CD14-positive monocyte (primary cell): ENCODE measurements around the gene PHYHIPL. TPM values are rescaled to one million over a fixed set of nuclear protein-coding genes. Genes with fewer than 3 reads are reported as not detected.

Experiments
- DNase-seq, 3 donors: peaks; one replicate each; pipeline ENCODE4 v3.0.0-alpha.2; 2011 to 2022
- H2AFZ ChIP-seq: 2 replicates; pipeline ENCODE4 v1.6.0; 2012; ENCODE audit warnings: mild to moderate bottlenecking, low read depth, low read length, inconsistent platforms; ENCODE audit not compliant: insufficient read depth, poor library complexity, severe bottlenecking
- H3K27ac ChIP-seq, 2 donors: 1 replicate in 1 of 2; 2 replicates in 1 of 2; pipeline ENCODE4 v1.5.1; 2012 to 2013; ENCODE audit warnings: low read length in 2 of 2, control low read depth in 1 of 2, inconsistent platforms in 1 of 2, low read depth in 1 of 2, mild to moderate bottlenecking in 1 of 2
- H3K27me3 ChIP-seq, 2 donors: one replicate each; pipeline versions ENCODE4 v1.6.0 to v1.6.1; 2011 to 2013; ENCODE audit warnings: low read length in 2 of 2; ENCODE audit not compliant: control insufficient read depth in 2 of 2, insufficient read depth in 2 of 2
- H3K36me3 ChIP-seq, 2 donors: replicated peaks in 1 of 2; 1 replicate in 1 of 2; 2 replicates in 1 of 2; pipeline versions ENCODE4 v1.5.1 to v1.6.1; 2012 to 2013; ENCODE audit warnings: low read length in 2 of 2, control low read depth in 1 of 2, inconsistent platforms in 1 of 2, mild to moderate bottlenecking in 1 of 2; ENCODE audit not compliant: insufficient read depth in 2 of 2, control insufficient read depth in 1 of 2
- H3K4me1 ChIP-seq, 2 donors: 1 replicate in 1 of 2; 2 replicates in 1 of 2; pipeline versions ENCODE4 v1.5.1 to v1.6.1; 2012 to 2013; ENCODE audit warnings: low read length in 2 of 2, control low read depth in 1 of 2, inconsistent platforms in 1 of 2, mild to moderate bottlenecking in 1 of 2, moderate library complexity in 1 of 2; ENCODE audit not compliant: insufficient read depth in 2 of 2, control insufficient read depth in 1 of 2
- H3K4me2 ChIP-seq: replicated peaks from 2 replicates; pipeline ENCODE3; 2012; ENCODE audit warnings: low read length, moderate library complexity, mild to moderate bottlenecking; ENCODE audit not compliant: poor library complexity, severe bottlenecking; ENCODE audit errors: extremely low read depth
- H3K4me3 ChIP-seq, 3 experiments: fragments of 200-600 bp in 1 of 3; sonication (generic) in 1 of 3; replicated peaks in 1 of 3; 1 replicate in 2 of 3; 2 replicates in 1 of 3; pipeline ENCODE4 v1.5.1; 2011 to 2013; ENCODE audit warnings: low read length in 3 of 3, mild to moderate bottlenecking in 3 of 3, control low read depth in 2 of 3, low read depth in 2 of 3, inconsistent platforms in 1 of 3, moderate library complexity in 1 of 3
- H3K79me2 ChIP-seq: 2 replicates; pipeline ENCODE4 v1.6.0; 2012; ENCODE audit warnings: mild to moderate bottlenecking, control low read depth, inconsistent platforms, low read length, moderate library complexity; ENCODE audit not compliant: insufficient read depth
- H3K9ac ChIP-seq: 2 replicates; pipeline ENCODE4 v1.6.0; 2017; ENCODE audit warnings: low read length, mild to moderate bottlenecking; ENCODE audit not compliant: insufficient read depth, poor library complexity, severe bottlenecking
- H3K9me3 ChIP-seq, 2 donors: replicated peaks in 1 of 2; 1 replicate in 1 of 2; 2 replicates in 1 of 2; pipeline versions ENCODE4 v1.5.1 to v1.6.1; 2012 to 2013; ENCODE audit warnings: low read length in 2 of 2, control low read depth in 1 of 2; ENCODE audit not compliant: control insufficient read depth in 1 of 2, insufficient read depth in 1 of 2
- H4K20me1 ChIP-seq: 2 replicates; pipeline ENCODE4 v1.6.0; 2012; ENCODE audit warnings: mild to moderate bottlenecking, low read length, control low read depth, moderate library complexity; ENCODE audit not compliant: insufficient read depth
- H3K27ac Mint-ChIP-seq, 7 donors: one replicate each; pipeline ENCODE4 v1.8.0; 2020; ENCODE audit warnings: mild to moderate bottlenecking in 7 of 7, mixed read lengths in 7 of 7, moderate library complexity in 6 of 7, inconsistent platforms in 2 of 7
- H3K27me3 Mint-ChIP-seq, 3 donors: one replicate each; pipeline ENCODE4 v1.8.0; 2021 to 2022; ENCODE audit warnings: low read depth in 3 of 3, mild to moderate bottlenecking in 3 of 3, mixed read lengths in 3 of 3, moderate library complexity in 3 of 3, inconsistent platforms in 1 of 3
- H3K36me3 Mint-ChIP-seq, 2 donors: one replicate each; pipeline ENCODE4 v1.8.0; 2020; ENCODE audit warnings: mixed read lengths in 2 of 2, inconsistent platforms in 1 of 2, mild to moderate bottlenecking in 1 of 2
- H3K4me1 Mint-ChIP-seq: one replicate; pipeline ENCODE4 v1.8.0; 2020; ENCODE audit warnings: mild to moderate bottlenecking, mixed read lengths
- H3K4me3 Mint-ChIP-seq, 2 donors: one replicate each; pipeline ENCODE4 v1.8.0; 2020; ENCODE audit warnings: mild to moderate bottlenecking in 2 of 2, mixed read lengths in 2 of 2, moderate library complexity in 1 of 2
- H3K9me3 Mint-ChIP-seq, 7 donors: one replicate each; pipeline ENCODE4 v1.8.0; 2020 to 2022; ENCODE audit warnings: mixed read lengths in 7 of 7, mild to moderate bottlenecking in 6 of 7, moderate library complexity in 6 of 7, inconsistent platforms in 2 of 7
- CTCF ChIP-seq: fragments of 200-600 bp; IDR thresholded peaks from one replicate; pipeline ENCODE4 v1.8.0; 2022; ENCODE audit warnings: antibody characterized with exemption, mild to moderate bottlenecking
- WGBS: methylation state at CpG from one replicate; pipeline ENCODE4 v1.1.5; 2013; ENCODE audit warnings: missing lambda C conversion rate; ENCODE audit not compliant: insufficient coverage; 5-methylcytosine and 5-hydroxymethylcytosine counted together
- intact Hi-C, 2 donors: fragments of 100-400 bp; cut with micrococcal nuclease; formaldehyde crosslinking; loops; one replicate each; pipeline versions ENCODE4 v1.15.0 to v1.15.1; 2023
- polyA plus RNA-seq, 3 donors: library from polyadenylated mRNA; depleted of rRNA in 1 of 3; unstranded in 2 of 3; stranded (reverse) in 1 of 3; fragments of 300-500 nt in 2 of 3; fragments of >200 nt in 1 of 3; fragmentation: Illumina TruSeq in 2 of 3; gene quantifications; 1 replicate in 2 of 3; 2 replicates in 1 of 3; pipeline ENCODE4 v1.2.3, GENCODE V29; 2012 to 2021

The PHYHIPL gene
- polyA plus RNA-seq, 3 donors, result not detected

- Histone ChIP-seq H4K20me1 (no peaks in the 10 kb centered on the region), H3K79me2 (no peaks in the 10 kb centered on the region), H3K9ac (no peak overlapping the region), H2AFZ (no peak overlapping the region), H3K4me1 (no peaks in the 10 kb centered on the region), H3K36me3 (no peaks in the 10 kb centered on the region), H3K27ac (no peak overlapping the region), H3K9me3 (no peaks in the 10 kb centered on the region), H3K4me2 (no peak overlapping the region), H3K4me3 (no peak overlapping the region), H3K27me3 (no peaks in the 10 kb centered on the region)
- 14% methylated on average over 1 of the region's 1 CpG for WGBS
- no peak overlapping the region for H3K4me3 Mint-ChIP-seq
- H3K27me3 Mint-ChIP-seq, result peaks cover 0 to 2% (median 0%) of the 10 kb centered on the region in 3 donors
- H3K27ac Mint-ChIP-seq, result no peak overlapping the region
- no peak for DNase-seq
- no peaks in the 10 kb centered on the region for H3K4me1 Mint-ChIP-seq
- intact Hi-C loops, result no loop called here
- peaks cover 0 to 4% (median 0%) of the 10 kb centered on the region in 7 donors for H3K9me3 Mint-ChIP-seq
- no peaks in the 10 kb centered on the region for H3K36me3 Mint-ChIP-seq
- TF ChIP-seq CTCF, result no peak
These were observed 44.8 kb upstream of the PHYHIPL start for GRCh38 chr10:59131666-59132065.

GRCh38 chr10:59133841-59134593 is 42.4 kb upstream of the PHYHIPL start:
- H3K4me3 Mint-ChIP-seq, result no peak overlapping the region
- H3K27ac Mint-ChIP-seq, result no peak overlapping the region
- no CpG with 5 or more reads among the region's 1 CpG for WGBS
- peaks cover 0 to 6% (median 2%) of the 10 kb centered on the region in 7 donors for H3K9me3 Mint-ChIP-seq
- H3K4me1 Mint-ChIP-seq, result no peaks in the 10 kb centered on the region
- peaks cover 0 to 2% (median 0%) of the 10 kb centered on the region in 3 donors for H3K27me3 Mint-ChIP-seq
- Histone ChIP-seq H3K4me3 (no peak overlapping the region), H3K9ac (no peak overlapping the region), H3K79me2 (no peaks in the 10 kb centered on the region), H3K36me3 (no peaks in the 10 kb centered on the region), H2AFZ (no peak overlapping the region), H3K4me2 (no peak overlapping the region), H3K9me3 (peaks cover 0 to 5% of the 10 kb centered on the region in 2 donors), H3K4me1 (no peaks in the 10 kb centered on the region), H3K27ac (no peak overlapping the region), H3K27me3 (no peaks in the 10 kb centered on the region), H4K20me1 (no peaks in the 10 kb centered on the region)
- DNase-seq, result no peak
- TF ChIP-seq CTCF, result no peak
- intact Hi-C loops, result no loop called here
- no peaks in the 10 kb centered on the region for H3K36me3 Mint-ChIP-seq
